Measurements from ENCODE around the gene POU6F1.
A peak's percentile ranks its signal among the peaks of the same experiment; 100 is the strongest.

Gene POU6F1

DNA sequence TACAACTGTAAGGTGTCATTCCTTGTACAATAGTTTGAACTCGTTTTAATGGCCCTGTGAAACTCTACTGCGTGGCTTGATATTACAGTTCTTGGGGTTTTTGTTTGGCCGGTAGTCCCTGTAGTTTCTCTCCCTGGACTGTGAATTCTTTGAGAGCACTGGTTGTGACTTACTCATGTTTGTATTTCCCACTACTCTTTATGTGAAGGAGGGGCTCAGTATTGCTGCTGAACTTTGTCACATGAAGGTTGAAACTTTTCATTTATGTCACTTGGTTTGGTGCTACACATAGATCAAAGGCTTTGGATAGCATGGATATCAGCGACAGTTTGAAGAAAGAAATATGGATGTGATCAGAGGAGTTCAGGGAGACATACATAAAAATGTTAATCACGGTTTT lies 1.5 kb upstream of the POU6F1 start:
- DNase-seq, result no peak
- TF ChIP-seq, protein P1, sequence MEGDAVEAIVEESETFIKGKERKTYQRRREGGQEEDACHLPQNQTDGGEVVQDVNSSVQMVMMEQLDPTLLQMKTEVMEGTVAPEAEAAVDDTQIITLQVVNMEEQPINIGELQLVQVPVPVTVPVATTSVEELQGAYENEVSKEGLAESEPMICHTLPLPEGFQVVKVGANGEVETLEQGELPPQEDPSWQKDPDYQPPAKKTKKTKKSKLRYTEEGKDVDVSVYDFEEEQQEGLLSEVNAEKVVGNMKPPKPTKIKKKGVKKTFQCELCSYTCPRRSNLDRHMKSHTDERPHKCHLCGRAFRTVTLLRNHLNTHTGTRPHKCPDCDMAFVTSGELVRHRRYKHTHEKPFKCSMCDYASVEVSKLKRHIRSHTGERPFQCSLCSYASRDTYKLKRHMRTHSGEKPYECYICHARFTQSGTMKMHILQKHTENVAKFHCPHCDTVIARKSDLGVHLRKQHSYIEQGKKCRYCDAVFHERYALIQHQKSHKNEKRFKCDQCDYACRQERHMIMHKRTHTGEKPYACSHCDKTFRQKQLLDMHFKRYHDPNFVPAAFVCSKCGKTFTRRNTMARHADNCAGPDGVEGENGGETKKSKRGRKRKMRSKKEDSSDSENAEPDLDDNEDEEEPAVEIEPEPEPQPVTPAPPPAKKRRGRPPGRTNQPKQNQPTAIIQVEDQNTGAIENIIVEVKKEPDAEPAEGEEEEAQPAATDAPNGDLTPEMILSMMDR (IDR thresholded peaks at IDR 0.05; ENCODE audit: low read length), result no peak
- no peak for TF ChIP-seq EZH2 (optimal IDR thresholded peaks at IDR 0.05; ENCODE audit: low read depth, low read length)
- TF ChIP-seq EZH2phosphoT487 (IDR thresholded peaks at IDR 0.05; ENCODE audit: low read length), result no peak
- H3K79me2 ChIP-seq (ENCODE audit: low read length), result no peaks in the 10 kb centered on the region
- no peak overlapping the region; the same call in 1 of the 2 replicates for H3K4me3 ChIP-seq (ENCODE audit: low read length)
- peaks cover 14% of the 10 kb centered on the region for H3F3A ChIP-seq (ENCODE audit: insufficient read depth, low read length)
- H3K9ac ChIP-seq (ENCODE audit: low read length), result no peak overlapping the region
- H3K36me3 ChIP-seq (replicated peaks; ENCODE audit: insufficient read depth, low read length), result no peaks in the 10 kb centered on the region
- no peaks in the 10 kb centered on the region for H3K27me3 ChIP-seq (replicated peaks; ENCODE audit: insufficient read depth, low read length)
- H3K9me3 ChIP-seq (replicated peaks; ENCODE audit: insufficient read depth, low read length), result no peaks in the 10 kb centered on the region
- H3K9me2 ChIP-seq (replicated peaks; ENCODE audit: insufficient read depth, low read length), result no peaks in the 10 kb centered on the region
- H4K20me1 ChIP-seq (ENCODE audit: insufficient read depth, low read length), result no peaks in the 10 kb centered on the region
- H3K27ac ChIP-seq (ENCODE audit: low read length), result no peak overlapping the region
- no peak overlapping the region for H2AFZ ChIP-seq (ENCODE audit: low read length)
- 0 out of 2 replicates have a peak, but pooled peaks cover 5% of the 10 kb centered on the region for H3K4me1 ChIP-seq (ENCODE audit: low read length)
- peak overlapping the region; percentile 96; the same call in 1 of the 2 replicates for H3K4me2 ChIP-seq (ENCODE audit: low read depth, low read length)

DNA sequence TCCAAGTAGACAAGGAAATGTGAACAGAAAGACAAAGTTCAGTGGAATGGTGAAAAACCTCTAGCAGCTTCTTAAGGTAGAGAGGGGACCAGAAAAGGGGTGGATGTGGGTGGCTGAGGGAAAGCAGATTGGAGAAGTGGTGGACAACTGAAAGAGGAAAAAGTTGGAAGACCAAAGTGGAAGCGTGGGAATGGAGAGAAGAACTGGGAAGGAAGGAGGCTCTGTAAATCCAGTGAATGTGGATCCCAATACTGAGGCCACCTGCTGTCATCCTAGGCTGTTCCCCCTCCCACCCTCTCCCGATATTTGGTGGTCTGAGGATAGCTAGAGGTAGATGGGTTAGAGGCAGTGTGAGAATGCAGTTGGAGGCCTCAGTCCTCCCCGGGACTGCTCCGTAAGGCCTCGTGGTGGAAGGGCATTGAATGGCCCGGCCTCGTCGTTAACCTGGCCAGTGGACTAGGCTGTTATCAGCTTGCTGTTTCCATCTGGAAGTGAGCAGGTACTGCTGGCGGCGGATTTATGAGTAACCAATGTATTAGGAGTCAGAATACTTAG lies 822 bp upstream of the POU6F1 start:
- Histone ChIP-seq H3K9me2 (replicated peaks; ENCODE audit: insufficient read depth, low read length) (no peaks in the 10 kb centered on the region), H3K4me1 (ENCODE audit: low read length) (0 out of 2 replicates have a peak, but pooled peaks cover 5% of the 10 kb centered on the region), H3K9ac (ENCODE audit: low read length) (peak overlapping the region; percentile 77), H3F3A (ENCODE audit: insufficient read depth, low read length) (peaks cover 14% of the 10 kb centered on the region), H3K27me3 (replicated peaks; ENCODE audit: insufficient read depth, low read length) (no peaks in the 10 kb centered on the region), H4K20me1 (ENCODE audit: insufficient read depth, low read length) (no peaks in the 10 kb centered on the region), H3K9me3 (replicated peaks; ENCODE audit: insufficient read depth, low read length) (no peaks in the 10 kb centered on the region), H2AFZ (ENCODE audit: low read length) (peak overlapping the region; percentile 92), H3K79me2 (ENCODE audit: low read length) (no peaks in the 10 kb centered on the region), H3K4me3 (ENCODE audit: low read length) (peak overlapping the region; percentile 69), H3K27ac (ENCODE audit: low read length) (peak overlapping the region; percentile 48; the same call in 1 of the 2 replicates), H3K36me3 (replicated peaks; ENCODE audit: insufficient read depth, low read length) (no peaks in the 10 kb centered on the region), H3K4me2 (ENCODE audit: low read depth, low read length) (peak overlapping the region; percentile 96)
- TF ChIP-seq, protein P1 (IDR thresholded peaks at IDR 0.05; ENCODE audit: low read length), result no peak
- no peak for TF ChIP-seq EZH2 (optimal IDR thresholded peaks at IDR 0.05; ENCODE audit: low read depth, low read length)
- no peak for TF ChIP-seq EZH2phosphoT487 (IDR thresholded peaks at IDR 0.05; ENCODE audit: low read length)
- no peak for DNase-seq

DNA sequence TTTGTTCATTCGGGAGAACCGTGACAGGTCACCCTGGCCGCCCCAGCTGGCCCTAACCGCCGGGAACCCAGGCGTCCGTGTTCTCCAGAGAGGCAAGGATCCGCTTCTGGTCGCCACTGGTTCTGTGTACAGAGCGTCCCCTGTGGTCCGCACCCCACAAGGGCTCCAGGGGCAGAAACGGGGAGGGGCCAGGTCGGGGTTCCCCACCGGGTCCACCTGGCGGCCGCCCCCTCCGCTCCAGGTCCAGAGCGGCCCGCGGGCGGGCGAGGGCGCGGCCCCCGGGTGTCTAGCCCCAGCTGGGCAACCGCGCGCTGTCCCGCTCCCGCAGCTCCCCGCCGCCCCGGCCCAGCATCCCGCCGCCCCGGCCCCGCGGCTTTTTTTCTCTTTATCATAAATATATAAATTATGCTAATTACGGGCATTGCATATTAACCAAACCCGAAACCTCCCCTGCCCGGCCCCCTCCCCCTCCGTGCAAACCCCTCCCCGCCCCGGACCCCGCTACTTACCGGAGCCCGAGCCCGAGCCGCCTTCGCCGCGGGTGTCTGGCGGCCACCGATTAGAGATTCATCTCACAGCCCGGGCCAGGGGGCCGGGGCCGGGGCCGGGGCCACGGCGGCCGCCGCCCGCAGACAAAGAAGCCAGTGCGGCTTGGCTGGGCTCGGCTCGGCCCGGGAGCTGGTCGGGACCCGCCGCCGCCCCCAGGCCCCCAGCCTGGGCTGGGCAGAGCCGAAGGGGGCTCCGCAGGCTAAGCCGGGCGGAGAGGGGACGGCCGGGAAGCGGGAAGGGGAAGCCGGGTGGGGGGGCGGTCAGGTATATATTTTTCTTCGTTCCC lies 512 bp downstream of the POU6F1 start:
- TF ChIP-seq EZH2phosphoT487 (IDR thresholded peaks at IDR 0.05; ENCODE audit: low read length), result no peak
- TF ChIP-seq, protein P1 (IDR thresholded peaks at IDR 0.05; ENCODE audit: low read length), result peak; percentile 34
- H3K9me3 ChIP-seq (replicated peaks; ENCODE audit: insufficient read depth, low read length), result no peaks in the 10 kb centered on the region
- peak overlapping the region; percentile 48; the same call in 1 of the 2 replicates for H3K27ac ChIP-seq (ENCODE audit: low read length)
- no peaks in the 10 kb centered on the region for H4K20me1 ChIP-seq (ENCODE audit: insufficient read depth, low read length)
- H3K4me1 ChIP-seq (ENCODE audit: low read length), result 0 out of 2 replicates have a peak, but pooled peaks cover 5% of the 10 kb centered on the region
- H3K36me3 ChIP-seq (replicated peaks; ENCODE audit: insufficient read depth, low read length), result no peaks in the 10 kb centered on the region
- no peaks in the 10 kb centered on the region for H3K9me2 ChIP-seq (replicated peaks; ENCODE audit: insufficient read depth, low read length)
- H3K27me3 ChIP-seq (replicated peaks; ENCODE audit: insufficient read depth, low read length), result no peaks in the 10 kb centered on the region
- peak overlapping the region; percentile 77 for H3K9ac ChIP-seq (ENCODE audit: low read length)
- H3F3A ChIP-seq (ENCODE audit: insufficient read depth, low read length), result peaks cover 14% of the 10 kb centered on the region
- peak overlapping the region; percentile 61; the same call in 1 of the 2 replicates for H2AFZ ChIP-seq (ENCODE audit: low read length)
- peak overlapping the region; percentile 69 for H3K4me3 ChIP-seq (ENCODE audit: low read length)
- H3K79me2 ChIP-seq (ENCODE audit: low read length), result no peaks in the 10 kb centered on the region
- peak overlapping the region; percentile 96; the same call in 1 of the 2 replicates for H3K4me2 ChIP-seq (ENCODE audit: low read depth, low read length)
- DNase-seq, result peak; percentile 56

Data from MM.1S (cell line).